Measurements from ENCODE around the gene COL16A1. TPM values are rescaled to one million over a fixed set of nuclear protein-coding genes. Genes with fewer than 3 reads are reported as not detected.

Gene COL16A1
- total RNA-seq, 1 experiment from 2014 or later = 6.2 TPM

- Histone ChIP-seq H3K56ac (ENCODE audit: insufficient read length, low read depth, low read length) (no peak overlapping the region), H2BK5ac (ENCODE audit: insufficient read length, low read length) (no peak overlapping the region), H3K23me2 (ENCODE audit: insufficient read length, low read depth, low read length, poor library complexity, severe bottlenecking) (peaks cover 6% of the 10 kb centered on the region), H3K18ac (ENCODE audit: insufficient read length, low read depth, low read length) (no peak overlapping the region), H2BK120ac (ENCODE audit: low read depth, low read length, poor library complexity, severe bottlenecking) (no peak overlapping the region), H2BK15ac (ENCODE audit: low read depth, low read length) (no peak overlapping the region), H3K27me3 (ENCODE audit: insufficient read depth, low read length) (no peaks in the 10 kb centered on the region), H3K27ac (ENCODE audit: insufficient read length, low read depth, low read length) (peak overlapping the region; percentile 28), H2BK12ac (ENCODE audit: insufficient read length, low read depth, low read length) (no peak overlapping the region), H3K9ac (ENCODE audit: extremely low read depth, insufficient read length, low read length) (no peak overlapping the region), H3K14ac (ENCODE audit: insufficient read depth, low read length) (no peak overlapping the region), H4K5ac (ENCODE audit: insufficient read length, low read depth, low read length) (no peak overlapping the region), H2AK5ac (ENCODE audit: insufficient read length, low read length) (no peak overlapping the region), H3K79me2 (ENCODE audit: insufficient read depth, low read length) (peaks cover 13% of the 10 kb centered on the region; the same call in 1 of the 2 replicates), H3K4me2 (ENCODE audit: insufficient read depth, insufficient read length, low read length) (no peak overlapping the region), H3T11ph (ENCODE audit: low read length) (no peak overlapping the region), H3K4ac (ENCODE audit: low read depth, low read length) (no peak overlapping the region), H3K23ac (ENCODE audit: insufficient read length, low read depth, low read length) (no peak overlapping the region), H4K20me1 (ENCODE audit: control insufficient read depth, insufficient read depth, insufficient read length) (no peaks in the 10 kb centered on the region), H3K4me1 (ENCODE audit: insufficient read depth, low read length) (peaks cover 4% of the 10 kb centered on the region; the same call in 1 of the 2 replicates), H3K79me1 (ENCODE audit: insufficient read depth, low read depth, low read length, poor library complexity, severe bottlenecking) (no peaks in the 10 kb centered on the region), H2AFZ (ENCODE audit: low read length) (no peak overlapping the region), H2BK20ac (ENCODE audit: low read depth, low read length, poor library complexity, severe bottlenecking) (no peak overlapping the region), H3K9me3 (ENCODE audit: control insufficient read depth, low read depth, low read length) (no peaks in the 10 kb centered on the region), H4K91ac (ENCODE audit: insufficient read length, low read depth, low read length) (no peak overlapping the region), H4K8ac (replicated peaks; ENCODE audit: insufficient read length, low read depth, low read length) (no peak overlapping the region)
- Mint-ChIP-seq H3K27me3 (ENCODE audit: low read depth) (no peaks in the 10 kb centered on the region), H3K27ac (no peak overlapping the region), H3K9me3 (no peaks in the 10 kb centered on the region), H3K4me3 (no peak overlapping the region), H3K4me1 (peaks cover 14 to 20% of the 10 kb centered on the region in 2 experiments), H3K36me3 (ENCODE audit: insufficient read depth in 1 of 3, low read depth in 3 of 3) (no peaks in the 10 kb centered on the region)
- no peak for TF ChIP-seq CTCF (conservative IDR thresholded peaks at IDR 0.05)
- WGBS (ENCODE audit: extremely low coverage, insufficient read length, low lambda C conversion rate) = no CpG with 5 or more reads among the region's 4 CpGs
- no peak for DNase-seq
These were observed 61.5 kb downstream of the COL16A1 start for GRCh38 chr1:31642366-31642765.

Data from H9 (cell line).